AML-193 (cell line): Measurements from ENCODE around the gene FN3K.

Source experiments
- DNase-seq, 2 experiments: peaks; one replicate each; lab custom pipeline; 2025; lab: John Stamatoyannopoulos, UW

The FN3K gene

DNA sequence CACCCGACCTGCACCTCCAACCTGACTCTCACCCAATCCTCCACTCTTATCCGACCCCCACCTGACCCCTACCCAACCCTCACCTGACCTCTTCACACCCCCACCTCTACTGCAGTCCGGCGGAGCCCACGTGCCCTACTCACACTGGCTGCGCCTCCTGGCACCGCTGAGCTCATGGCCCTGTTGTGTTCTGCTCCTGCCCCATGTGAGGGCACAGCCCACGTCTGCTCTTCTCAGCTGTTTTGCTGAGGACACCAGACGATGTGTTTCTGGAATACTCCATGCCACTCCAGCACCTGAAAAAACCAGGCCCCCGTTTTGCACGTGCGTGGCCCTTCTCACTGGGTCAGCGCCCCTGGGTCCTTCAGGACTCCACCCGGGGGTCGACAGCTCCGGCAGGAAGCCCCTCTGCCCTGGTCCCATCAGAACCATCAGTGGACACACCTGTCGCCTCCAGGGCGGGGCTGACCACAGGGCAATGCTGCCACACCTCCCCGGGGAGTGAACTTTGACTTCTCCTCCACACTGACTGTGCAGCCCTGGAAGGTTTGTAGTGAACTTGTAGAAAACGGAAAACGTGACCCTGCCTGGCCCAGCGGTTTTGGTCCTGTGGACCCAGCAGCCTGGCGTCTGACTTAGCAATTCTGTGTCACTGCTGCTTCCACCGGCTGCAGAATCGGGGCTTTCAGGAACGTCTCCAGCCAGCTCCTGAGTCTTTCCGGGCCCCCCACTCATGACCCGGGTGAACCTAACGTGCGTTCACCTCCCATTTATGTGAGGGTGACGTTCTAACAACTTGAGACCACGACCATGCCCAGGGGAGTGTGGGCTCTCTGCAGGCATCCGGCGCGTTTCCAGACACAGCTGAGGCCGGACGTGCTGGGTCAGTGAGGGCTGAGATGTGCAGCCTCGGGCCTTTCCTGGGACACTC is 31.2 kb upstream of the FN3K start:
- DNase-seq, result no peak

DNA sequence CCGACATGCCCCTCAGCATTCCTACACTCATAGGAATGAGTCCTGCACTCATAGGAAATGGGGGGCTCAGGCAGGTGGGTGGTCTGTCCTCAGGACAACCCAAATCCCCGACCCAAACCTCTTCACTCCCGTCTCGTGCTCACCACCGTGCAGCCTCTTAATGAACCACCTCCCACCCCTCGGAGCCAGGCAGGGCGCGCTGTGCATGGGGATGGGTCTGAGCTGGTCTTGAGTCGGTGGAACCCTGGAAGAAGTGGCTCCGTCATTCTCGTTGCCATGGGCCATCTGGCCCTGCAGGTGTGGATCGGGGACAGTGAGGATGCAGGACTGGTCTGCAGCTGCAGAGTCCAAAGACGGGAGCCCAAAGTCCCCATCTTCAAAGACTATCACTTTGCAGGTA is 30.5 kb upstream of the FN3K start:
- no peak for DNase-seq

DNA sequence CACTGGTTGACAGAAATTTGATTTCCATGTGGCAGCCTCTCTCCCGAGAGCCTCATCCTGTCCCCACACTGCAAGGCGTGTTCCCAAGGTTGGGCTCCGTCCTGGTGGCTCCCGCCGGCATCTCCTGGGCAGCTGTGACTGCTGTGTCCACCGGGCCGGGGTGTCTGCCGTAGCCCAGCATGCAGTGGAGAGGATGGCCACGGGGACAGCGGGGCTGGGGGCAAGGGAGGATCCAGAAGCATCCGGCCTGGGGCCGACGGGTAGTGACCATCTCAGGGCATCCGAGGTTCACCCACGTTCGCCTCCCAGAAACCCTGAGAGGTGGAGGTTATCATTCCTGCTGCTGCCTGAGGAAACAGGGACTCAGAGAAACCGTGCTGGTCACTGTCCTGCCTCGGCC is 29.7 kb upstream of the FN3K start:
- DNase-seq, result no peak

DNA sequence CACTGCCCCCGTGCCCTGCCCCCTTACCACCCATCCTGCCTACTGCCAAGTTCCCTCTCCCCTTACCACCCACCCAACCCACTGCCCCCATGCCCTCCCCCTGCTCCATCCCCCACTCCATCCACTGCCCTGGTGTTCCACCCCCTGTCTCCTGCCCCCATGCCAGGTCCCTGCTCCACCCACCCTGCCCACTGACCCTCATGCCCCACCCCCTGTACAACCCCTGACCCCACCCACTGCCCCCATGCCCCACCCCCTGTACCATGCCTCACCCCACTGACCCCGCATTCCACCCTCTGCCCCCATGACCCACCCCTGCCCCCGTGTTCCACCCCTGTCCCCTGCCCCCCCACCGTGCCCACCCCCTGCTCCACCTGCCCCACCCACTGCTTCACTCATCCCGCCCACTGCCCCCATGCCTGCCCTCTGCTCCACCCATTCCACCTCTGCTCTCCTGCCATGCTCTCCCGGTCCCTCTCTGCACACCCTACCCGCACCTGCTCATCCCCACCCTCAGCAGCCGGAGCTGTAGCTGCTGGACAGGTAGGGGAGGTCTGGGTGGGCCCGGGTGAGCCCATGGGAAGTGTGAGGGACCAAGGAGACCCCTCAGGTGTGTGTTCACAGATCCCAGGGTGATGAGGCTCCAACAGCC is 26.3 kb upstream of the FN3K start:
- DNase-seq, result no peak

DNA sequence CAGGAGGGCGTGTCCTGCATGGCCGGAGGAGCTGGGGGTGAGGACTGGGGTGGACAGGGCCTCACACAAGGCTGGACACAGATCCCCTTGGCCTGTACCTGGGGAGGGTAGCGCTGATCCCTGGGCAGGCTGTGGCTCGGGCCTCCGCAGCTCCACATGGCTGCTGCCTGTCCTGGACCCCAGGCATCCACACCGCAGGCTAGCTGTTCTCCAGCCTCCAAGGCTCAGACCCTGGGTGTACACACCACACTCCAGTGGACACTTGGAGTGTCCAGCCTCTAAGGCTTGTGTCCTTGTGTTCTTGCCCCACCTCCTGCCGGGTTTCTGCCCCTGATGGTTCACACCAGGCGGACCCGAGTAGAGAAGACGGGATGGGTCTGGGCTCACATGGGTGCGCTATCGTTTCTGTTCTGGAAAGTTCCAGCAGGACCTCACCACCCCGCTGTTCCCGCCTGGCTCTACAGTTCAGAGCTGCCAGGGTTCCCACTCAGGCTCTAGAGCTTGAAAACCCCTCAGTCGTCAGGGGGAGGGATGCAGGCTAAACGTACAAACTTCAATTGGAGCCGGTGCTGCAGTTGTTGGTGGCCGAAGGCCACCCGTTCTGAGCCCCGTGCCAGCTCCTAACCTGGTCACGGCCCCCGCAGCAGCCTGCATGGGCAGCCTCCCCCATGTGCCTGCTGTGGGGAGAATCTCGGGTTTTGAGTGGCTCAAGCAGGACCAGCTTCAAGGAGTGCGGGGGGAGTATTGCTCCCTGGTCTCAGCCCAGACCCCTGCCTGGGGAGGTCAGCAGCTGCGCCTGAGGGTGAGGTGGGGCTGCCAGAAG is 25.5 kb upstream of the FN3K start:
- DNase-seq, result no peak

DNA sequence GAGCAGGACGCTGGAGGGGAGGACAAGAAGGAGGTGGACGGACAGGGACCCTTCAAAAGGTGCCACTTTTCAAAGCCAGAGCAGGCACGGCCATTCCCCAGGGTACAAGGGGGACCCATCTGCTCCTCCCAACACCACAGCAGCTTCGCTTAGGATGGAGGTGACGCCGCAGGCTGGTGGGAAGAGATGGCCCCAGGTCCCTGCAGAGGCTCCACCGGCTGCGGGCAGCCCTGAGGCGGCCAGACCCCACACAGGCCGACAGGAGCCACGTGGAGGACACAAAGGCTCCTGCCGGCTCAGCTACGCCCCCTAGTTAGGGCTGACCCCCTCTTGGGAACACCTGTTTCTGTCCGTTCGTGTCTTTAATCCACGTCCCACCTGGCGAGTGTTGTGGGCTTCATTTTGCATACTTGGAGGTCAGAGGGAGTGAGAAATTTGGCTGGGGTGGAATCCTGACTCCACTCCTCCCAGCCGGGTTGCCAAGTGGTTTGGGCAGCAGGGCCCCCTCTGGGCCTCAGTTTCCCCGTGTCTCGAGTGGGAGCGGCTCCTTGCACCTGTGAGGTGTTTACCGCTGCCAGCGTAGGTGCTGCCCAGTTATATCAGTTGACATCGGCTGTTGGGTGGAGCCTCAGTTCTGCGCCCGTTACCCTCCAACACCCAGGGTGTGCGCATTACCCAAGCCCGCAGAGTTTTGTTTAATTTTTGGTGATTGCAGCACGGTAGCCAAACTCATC is 24.7 kb upstream of the FN3K start:
- DNase-seq, result no peak

DNA sequence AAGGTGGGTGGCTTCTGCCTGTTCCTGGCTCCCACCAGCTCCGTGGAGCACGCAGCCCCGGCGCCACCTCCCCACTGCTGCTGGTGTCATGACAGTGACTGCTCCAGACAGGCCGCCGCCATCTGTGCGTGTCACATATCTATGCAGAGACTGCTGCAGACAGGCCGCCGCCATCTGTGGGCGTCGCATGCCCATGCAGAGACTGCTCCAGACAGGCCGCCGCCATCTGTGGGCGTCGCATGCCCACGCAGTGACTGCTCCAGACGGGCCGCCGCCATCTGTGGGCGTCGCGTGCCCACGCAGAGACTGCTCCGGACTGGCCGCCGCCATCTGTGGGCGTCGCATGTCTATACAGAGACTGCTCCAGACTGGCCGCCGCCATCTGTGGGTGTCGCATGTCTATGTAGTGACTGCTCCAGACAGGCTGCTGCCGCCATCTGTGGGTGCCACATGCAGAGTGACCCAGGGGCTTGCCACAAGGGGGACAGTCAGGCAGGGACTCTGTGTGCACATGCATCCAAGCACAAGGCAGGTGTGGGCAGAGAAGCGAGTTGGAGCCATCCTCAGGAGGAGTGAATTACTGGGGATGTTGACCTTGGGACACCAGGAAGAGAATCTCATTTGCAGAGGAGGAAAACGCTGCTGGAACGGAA is 22.2 kb upstream of the FN3K start:
- no peak for DNase-seq

DNA sequence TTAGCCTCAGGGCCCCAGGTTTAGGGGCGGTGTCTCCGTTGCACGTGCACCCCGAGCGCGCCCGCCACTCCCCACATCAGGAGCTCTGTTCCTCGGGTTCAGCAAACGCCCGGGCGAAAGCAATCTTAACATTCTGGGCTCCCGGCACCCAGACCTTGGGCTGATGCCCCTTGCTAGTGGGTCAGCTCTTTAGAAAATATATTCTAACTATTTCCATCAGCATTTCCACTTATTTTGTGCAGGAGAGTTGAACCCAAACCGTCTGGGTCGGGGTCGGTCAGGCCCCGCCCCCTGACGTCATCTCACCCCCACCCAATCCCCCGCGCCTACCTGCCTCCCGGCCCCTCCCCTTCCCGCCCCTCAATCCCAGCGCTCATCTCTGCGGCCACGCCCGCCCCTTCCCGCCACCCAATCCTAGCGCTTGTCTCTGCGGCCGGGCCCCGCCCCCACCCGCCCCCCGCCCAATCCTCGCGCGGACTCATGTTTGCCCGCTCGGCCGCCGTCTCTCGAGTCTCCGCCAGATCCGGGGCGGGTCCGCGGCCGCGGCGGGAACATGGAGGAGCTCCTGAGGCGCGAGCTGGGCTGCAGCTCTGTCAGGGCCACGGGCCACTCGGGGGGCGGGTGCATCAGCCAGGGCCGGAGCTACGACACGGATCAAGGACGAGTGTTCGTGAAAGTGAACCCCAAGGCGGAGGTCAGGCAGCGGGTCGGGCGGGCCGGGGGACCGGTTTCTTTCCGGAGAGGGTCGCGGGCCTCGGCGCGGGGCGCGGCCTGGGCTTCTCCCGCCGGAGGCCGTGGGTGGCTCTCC is 19.0 kb upstream of the FN3K start, which contains the start of gene FN3KRP:
FN3KRP (plus strand) TSS at position 504 of the 808 bp plus-strand sequence; CDS start at position 554, 50 bp downstream.
- peak; percentile 94 to 95 for DNase-seq

DNA sequence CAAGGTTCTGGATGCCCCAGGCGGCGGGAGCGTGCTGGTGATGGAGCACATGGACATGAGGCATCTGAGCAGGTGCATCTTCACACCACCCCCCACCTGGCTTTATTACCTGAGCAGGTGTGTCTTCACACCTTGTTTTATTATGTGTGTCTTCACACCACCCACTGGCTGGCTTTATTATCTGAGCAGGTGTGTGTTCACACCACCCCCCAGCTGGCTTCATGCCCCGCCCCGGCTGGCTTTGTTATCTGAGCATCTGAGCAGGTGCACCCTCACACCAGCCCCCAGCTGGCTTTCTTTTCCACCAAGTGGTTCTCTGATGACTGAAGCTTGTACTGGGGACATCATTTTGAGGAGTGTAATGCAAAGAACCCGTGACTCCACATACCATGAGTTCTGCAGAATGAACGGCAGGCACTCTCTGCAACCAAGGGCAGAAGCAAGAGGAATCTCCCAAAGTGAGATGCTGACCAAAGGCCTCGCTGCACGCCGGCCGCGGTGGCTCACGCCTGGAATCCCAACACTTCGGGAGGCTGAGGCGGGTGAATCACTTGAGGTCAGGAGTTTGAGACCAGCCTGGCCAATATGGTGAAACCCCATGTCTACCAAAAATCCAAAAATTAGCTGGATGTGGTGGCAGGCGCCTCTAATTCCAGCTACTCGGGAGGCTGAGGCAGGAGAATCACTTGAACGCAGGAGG is 16.3 kb upstream of the FN3K start:
- DNase-seq, result no peak

DNA sequence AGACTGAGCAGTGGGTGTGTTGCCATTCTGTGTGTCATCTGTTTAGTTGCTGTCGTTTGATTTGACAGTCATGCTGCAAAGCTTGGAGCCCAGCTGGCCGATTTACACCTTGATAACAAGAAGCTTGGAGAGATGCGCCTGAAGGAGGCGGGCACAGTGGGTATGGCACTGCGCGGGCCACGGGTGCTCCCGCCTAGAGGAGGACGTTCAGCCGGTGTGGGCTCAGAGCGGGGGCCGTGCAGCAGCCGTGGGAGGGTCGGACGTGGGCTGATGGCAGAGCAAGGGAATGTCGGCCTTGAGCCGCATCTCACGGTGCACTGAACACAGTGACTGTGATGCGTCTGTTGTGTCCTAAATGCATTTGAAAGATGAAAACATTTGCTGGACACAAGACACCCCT is 15.2 kb upstream of the FN3K start:
- DNase-seq, result no peak

DNA sequence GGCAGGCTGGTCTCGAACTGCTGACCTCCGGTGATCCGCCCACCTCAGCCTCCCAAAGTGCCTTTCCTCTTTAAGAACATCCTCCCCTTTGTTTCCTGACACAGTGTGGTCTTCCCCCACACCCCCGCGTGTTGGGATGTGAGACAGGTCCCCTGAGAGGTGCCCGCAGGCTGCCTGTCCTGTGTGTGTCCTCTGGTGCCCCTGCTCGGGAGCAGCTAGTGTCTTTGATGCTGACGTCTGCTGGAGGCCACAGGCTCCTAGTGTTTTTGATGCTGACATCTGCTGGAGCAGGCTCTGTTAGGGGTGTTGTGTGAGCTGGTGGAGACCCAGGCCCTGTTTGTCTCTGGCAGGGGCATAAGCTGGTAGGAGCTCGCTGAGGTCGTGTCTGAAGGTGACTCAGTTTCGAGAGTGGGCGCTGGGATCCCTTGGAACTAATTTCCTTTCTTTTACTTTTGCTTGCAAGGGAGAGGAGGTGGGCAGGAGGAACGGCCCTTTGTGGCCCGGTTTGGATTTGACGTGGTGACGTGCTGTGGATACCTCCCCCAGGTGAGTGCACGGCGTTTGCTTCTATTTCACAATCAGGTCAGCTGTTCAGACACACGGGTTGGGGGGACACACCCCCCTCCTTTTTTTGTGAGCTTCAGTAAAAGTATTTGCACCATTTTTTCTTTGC is 12.9 kb upstream of the FN3K start:
- DNase-seq, result no peak

DNA sequence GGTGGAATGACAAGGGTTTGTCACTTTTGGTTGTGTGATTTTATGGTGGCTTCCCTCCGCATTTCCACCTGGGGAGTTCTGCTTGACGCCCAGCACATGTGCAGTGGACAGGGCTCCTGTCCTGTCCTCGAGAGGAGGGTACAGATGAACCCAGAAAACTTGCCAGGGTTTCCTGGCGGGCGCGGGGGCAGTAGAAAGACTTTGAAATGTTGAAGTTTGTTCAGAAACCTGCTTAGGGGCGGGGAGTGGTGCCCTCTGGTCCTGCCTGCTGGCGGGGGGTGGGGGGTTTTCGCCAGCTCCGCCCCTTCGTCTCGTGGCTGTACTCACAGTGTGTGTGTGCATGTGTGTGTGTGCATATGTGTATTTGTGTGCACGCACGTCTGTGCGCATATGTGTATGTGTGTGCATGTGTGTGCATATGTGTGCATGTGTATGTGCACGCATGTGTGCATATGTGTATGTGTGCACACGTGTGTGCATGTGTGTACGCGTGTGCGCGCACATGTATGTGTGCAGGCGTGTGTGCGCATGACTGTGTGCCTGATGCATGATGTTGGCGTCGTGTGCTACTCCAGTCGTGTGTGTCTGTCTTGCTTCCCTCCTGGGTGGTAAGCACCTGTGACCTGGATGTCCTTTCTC is 12.1 kb upstream of the FN3K start:
- no peak for DNase-seq

DNA sequence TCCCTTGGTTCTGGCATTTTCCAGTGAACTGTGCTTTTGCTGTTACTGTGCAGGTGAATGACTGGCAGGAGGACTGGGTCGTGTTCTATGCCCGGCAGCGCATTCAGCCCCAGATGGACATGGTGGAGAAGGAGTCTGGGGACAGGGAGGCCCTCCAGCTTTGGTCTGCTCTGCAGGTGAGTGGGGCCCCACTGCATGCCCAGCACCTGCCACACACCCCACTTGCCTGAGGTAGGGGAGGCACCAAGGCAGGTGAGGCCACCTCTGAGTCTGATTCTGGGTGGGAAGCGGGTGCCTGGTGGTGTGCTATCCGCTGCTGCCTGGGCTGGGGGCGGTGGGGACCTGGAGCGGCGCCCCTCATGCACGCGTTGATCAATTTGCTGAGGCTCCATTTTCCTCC is 9.0 kb upstream of the FN3K start:
- no peak for DNase-seq

DNA sequence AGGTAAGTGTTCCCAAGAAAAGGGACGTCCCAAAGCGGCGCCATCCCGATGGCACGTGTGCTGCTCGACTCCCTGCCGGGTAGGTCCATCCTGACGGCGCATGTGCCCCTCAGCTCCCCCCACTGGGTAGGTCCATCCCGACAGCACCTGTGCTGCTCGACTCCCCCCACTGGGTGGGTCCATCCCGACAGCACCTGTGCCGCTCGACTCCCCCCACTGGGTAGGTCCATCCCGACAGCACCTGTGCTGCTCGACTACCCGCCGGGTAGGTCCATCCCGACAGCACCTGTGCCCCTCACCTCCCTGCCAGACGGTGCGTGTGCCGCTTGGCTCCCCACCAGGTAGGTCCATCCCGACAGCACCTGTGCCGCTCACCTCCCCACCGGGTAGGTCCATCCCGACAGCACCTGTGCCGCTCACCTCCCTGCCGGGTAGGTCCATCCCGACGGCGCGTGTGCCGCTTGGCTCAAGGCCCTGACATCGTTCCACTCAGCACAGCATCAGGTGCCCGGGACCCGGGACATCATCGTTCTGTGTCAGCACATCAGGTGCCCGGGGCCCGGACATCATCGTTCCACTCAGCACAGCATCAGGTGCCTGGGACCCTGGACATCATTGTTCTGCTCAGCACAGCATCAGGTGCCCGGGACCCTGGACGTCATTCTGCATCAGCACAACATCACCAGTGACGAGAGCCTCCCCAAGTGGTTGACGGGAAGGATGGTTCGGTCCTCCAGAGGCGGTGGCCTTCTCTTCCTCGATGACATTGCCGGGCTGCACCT is 5.7 kb upstream of the FN3K start:
- DNase-seq, result no peak

DNA sequence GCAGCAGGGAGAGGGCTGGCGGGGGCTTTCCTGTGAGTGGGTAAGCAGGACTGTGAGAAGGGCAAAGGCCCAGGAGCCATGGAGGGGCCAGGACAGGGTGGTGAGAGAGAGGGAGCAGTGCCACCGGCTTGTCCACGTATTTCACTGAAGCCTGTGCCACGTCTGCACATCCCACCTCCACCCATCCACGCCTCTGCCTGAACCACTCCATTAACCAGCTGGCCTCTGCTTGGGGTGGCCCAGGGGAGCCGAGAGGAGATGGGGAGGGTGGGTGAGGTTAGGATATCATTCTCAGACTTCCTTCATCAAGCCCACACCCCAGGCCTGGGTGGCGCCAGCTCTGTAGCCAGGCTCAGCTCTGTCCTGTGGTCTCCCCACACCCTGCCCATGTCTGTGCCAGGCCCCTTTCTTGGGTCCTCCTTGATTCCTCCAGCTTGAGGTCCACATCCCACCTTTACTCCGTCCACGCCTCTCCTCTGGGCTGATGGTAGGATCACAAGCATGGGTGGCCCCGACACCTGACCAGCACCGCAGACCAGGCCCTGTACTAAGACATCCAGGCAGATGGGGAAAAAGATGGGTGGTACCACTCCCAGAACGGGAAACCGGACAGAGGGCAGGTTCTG is 3.2 kb upstream of the FN3K start:
- DNase-seq, result no peak

DNA sequence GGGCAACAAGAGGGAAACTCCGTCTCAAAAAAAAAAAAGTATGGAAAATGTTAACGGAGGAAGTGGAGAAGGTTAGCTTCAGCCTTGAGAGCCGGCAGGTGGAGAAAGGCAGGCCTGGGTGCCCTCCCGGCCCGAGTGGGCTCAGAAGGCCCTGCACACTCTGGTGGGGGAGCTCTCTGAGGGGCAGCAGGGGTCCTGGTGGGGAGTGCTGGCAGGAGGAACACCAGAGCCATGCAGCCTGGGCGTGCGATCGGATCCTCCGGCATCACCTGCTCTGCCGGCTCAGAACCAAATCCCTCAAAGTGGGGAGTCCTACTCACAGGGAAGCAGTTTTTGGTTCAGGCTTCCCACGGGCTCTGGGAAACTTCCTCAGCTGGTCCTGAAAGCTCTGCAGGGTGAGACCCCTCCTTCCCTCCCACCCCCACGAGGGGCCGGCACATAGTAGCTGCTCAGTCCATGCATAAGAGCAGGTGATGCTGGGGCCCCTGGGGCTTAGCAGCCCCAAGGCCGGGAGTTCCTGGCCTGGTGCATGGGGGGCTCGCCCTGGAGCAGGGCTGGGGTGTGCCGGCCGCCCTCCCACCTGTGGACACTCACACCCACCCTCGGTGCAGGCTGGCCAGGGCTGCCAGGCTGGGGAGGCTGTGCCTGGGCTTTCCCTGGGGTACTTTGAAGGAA is 1.2 kb downstream of the FN3K start:
- DNase-seq, result no peak
